ENCODE measurements around the gene PTPRT.
"Not testable (repeated sequence)": the region's sequence is repeated elsewhere in the genome, so short reads cannot be mapped to it uniquely, and the experiment has no call there.

The PTPRT gene

GRCh38 chr20:42258564-42259302, 931.0 kb downstream of the PTPRT start:
- DNase-seq = no peak

- no peak for DNase-seq
Measured at GRCh38 chr20:42255821-42256220, 933.9 kb downstream of the PTPRT start.

DNA sequence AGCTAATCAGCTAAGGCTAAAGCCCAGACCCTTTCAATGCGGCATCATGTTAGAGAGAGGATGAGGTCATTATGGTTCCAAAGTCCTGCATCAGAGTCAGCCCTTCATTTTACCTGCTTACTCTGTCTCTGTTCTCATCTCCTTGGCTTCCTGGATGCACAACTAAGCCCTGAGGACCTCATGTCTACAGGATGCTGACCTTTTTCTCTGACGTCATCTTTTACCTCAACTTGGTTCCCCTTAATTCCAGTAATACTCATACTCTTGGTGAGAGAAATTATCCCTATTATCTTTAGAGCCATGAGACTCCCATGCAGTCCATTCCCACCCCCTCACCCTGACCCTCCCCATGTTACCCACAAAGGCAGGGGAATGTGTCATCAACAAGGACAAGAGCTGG, 935.0 kb downstream of the PTPRT start:
- no peak for DNase-seq

DNA sequence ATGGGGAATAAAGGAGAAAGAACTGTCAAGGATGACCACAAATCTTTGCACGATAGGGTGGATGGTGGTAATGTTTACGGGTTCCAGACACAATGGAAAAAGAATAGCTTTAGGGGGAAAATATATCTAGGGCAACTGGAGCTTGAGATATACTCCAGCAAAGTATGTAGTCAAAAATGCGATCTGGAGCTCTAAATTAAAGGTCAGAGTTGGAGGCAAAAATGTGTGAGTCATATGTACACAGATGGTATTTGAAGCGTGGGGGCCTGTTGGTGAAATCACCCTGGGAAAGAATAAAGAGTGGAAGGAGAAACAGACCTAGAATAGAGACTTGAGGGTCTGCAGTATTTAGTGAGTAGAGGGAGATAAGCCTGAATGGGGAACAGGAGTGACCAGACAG, 937.6 kb downstream of the PTPRT start:
- DNase-seq = no peak

- DNase-seq = no peak
Measured at GRCh38 chr20:42218621-42219374, 970.9 kb downstream of the PTPRT start.

DNA sequence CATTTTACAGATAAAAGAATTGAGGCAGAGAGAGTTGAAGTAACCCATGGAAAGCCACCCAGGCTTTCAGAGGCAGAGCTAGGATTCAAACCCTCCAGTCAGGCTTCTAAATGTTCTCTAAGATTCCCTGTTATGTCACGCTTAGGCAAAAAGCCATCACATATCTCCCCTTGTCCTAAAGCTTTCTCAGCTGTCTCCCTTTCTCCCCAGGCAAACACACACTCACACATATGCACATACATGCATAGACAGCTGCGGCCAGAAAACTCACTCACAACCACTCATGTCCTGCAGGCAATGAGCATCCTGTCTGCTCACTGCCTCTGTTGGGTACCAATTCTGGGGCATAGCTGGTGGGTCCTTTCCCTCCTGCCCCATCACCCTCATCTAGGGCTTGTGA, 975.6 kb downstream of the PTPRT start:
- DNase-seq = no peak

- no peak for DNase-seq
Measured at GRCh38 chr20:42212391-42212790, 977.3 kb downstream of the PTPRT start.

GRCh38 chr20:42206557-42206956, 983.1 kb downstream of the PTPRT start:
- DNase-seq = not testable (repeated sequence)

GRCh38 chr20:42204109-42204660, 985.5 kb downstream of the PTPRT start:
- DNase-seq = no peak

- no peak for DNase-seq
Measured at GRCh38 chr20:42197599-42197998, 992.1 kb downstream of the PTPRT start.

- DNase-seq = no peak
Measured at GRCh38 chr20:42193119-42193518, 996.6 kb downstream of the PTPRT start.

DNA sequence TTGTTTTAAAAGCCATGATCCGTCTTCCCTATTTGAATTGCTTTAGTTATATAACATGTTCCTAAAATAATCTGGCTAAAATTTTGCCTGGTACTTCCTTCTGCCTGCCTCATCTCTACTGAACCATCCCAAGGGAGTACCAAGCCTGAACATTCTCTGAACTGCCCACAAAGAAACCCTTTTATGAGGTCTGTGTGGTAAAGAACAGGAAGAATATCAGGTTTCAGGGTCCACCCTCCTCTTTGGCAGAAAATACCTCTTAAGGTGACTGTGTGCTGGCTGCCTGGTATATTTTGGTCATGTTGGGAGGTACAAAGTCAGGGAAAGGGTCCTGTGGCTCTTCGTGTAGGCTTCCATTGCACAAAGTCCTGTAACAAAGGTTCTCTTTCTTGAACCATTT, 997.4 kb downstream of the PTPRT start:
- DNase-seq = no peak

GRCh38 chr20:42191140-42191860, 998.4 kb downstream of the PTPRT start:
- no peak for DNase-seq

GRCh38 chr20:42190084-42190483, 999.6 kb downstream of the PTPRT start:
- DNase-seq = no peak

GRCh38 chr20:42186337-42186736, 1003.4 kb downstream of the PTPRT start:
- no peak for DNase-seq

- DNase-seq = no peak
Measured at GRCh38 chr20:42183147-42183546, 1006.6 kb downstream of the PTPRT start.

- DNase-seq = no peak
Measured at GRCh38 chr20:42181064-42181463, 1008.6 kb downstream of the PTPRT start.

DNA sequence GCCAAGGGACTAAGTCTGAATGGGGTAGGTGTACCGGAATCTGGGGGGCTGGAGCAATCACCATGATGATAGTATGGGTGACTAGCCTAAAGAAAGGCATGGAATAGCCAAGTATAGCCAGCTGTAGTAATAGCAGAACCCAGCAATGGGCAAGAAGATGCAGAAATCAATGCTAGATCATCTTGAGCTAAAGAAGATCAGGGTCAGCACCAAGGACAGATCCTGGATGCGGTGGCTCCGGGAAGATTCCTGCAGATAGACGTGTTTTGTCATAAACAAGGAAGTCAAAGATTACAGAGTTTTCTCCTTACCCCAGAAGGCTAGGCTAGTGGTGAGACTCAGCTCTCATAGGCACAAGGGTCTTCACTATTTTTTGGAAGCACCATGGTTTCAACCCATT, 1009.9 kb downstream of the PTPRT start:
- no peak for DNase-seq

- DNase-seq = no peak
Measured at GRCh38 chr20:42173440-42173839, 1016.3 kb downstream of the PTPRT start.

GRCh38 chr20:42164121-42164890, 1025.4 kb downstream of the PTPRT start:
- DNase-seq = no peak

DNA sequence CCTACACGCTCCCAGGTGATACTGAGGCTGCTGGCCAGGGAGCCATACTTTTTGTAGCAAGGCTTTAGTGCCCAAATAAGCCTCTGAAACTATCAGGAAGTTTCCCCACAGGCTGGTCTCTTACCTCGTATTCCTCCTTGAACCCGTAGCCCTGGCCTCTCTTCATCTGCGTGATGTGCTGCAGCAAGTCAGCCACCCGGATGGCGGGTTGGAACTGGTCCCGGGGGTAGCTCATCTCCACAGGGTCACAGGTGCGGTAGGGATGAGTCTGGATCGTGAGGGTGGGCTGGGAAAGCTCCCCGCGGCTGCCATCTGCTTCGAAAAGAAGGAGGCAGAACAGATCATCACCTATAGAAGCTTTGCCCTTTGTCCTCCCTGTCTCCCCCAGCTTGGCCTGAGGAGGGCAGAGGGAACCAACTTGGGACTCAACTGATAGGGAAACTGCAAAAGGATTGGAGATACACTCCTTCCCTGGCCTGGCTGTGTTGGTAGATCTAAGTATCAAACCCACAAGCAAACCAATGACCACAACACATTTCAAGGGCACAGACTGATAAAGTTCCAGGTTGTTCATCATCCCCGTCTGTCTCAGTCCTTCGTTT, 1028.4 kb downstream of the PTPRT start:
- no peak for DNase-seq

DNA sequence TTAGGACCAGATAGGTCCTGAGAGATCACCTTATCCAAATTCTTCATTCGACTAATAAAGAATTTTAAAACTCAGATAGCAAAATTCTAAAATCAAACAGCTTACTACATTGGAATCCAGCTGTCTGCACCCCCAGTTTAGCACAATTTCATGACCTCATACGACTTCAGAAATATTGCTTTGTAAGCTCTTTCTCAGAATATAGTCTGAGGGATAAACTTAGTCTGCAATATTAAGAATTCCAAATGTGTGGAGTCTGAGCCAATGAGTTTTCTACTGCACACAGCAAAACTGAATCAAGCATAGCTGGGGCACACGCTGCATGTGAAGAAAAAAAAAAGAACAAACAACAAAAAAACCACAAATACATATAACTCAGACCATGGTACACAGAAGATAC, 1029.9 kb downstream of the PTPRT start:
- DNase-seq = no peak

All from T-helper 2 cell (primary cell).